HepG2 (cell line): Measurements from ENCODE around the gene TLN1. TPM values are rescaled to one million over a fixed set of nuclear protein-coding genes. Genes with fewer than 3 reads are reported as not detected.

ENCODE experiments used
- ARNTL ChIP-seq: sonication (generic); formaldehyde crosslinking; IDR thresholded peaks from 2 replicates; pipeline ENCODE4 v1.4.0; 2020; ENCODE audit warnings: mild to moderate bottlenecking, missing genetic modification reagents
- BHLHE40 ChIP-seq: IDR thresholded peaks from 2 replicates; pipeline ENCODE4 v1.6.1; 2011; ENCODE audit warnings: low read length, improper control_type of control experiment
- CBX2 ChIP-seq, 2 experiments: fragments of 200-600 bp in 1 of 2; sonication (generic); formaldehyde crosslinking in 1 of 2; IDR thresholded peaks; 2 replicates each; pipeline versions ENCODE4 v1.7.0 to v1.8.1; 2018 to 2022; ENCODE audit warnings: low read depth in 2 of 2, low read length in 1 of 2, mild to moderate bottlenecking in 1 of 2, missing genetic modification reagents in 1 of 2
- DDIT3 ChIP-seq: sonication (generic); formaldehyde crosslinking; IDR thresholded peaks from 2 replicates; pipeline ENCODE4 v1.4.0; 2020; ENCODE audit warnings: mild to moderate bottlenecking, missing genetic modification reagents
- KAT2B ChIP-seq: fragments of 150-350 bp; IDR thresholded peaks from 2 replicates; pipeline ENCODE4 v1.6.1; 2014; ENCODE audit warnings: low read depth, low read length, borderline replicate concordance
- MTA1 ChIP-seq: sonication (generic); formaldehyde crosslinking; IDR thresholded peaks from 2 replicates; pipeline ENCODE4 v1.4.0; 2020; ENCODE audit warnings: missing genetic modification reagents, mild to moderate bottlenecking, borderline replicate concordance
- MTF1 ChIP-seq: sonication (generic); formaldehyde crosslinking; IDR thresholded peaks from 2 replicates; pipeline ENCODE4 v1.5.0; 2020; ENCODE audit warnings: missing genetic modification reagents
- MXD3 ChIP-seq: IDR thresholded peaks from 2 replicates; pipeline ENCODE4 v1.6.1; 2016; ENCODE audit warnings: mild to moderate bottlenecking, missing biosample characterization, missing genetic modification reagents
- PRDM10 ChIP-seq: sonication (generic); formaldehyde crosslinking; IDR thresholded peaks from 2 replicates; pipeline ENCODE4 v1.4.0; 2020; ENCODE audit warnings: low read depth, missing genetic modification reagents
- SNRNP70 ChIP-seq: fragments of 200-400 bp; formaldehyde crosslinking; IDR thresholded peaks from 2 replicates; pipeline ENCODE4 v1.6.1; 2017; ENCODE audit warnings: mild to moderate bottlenecking, low read depth, low read length, moderate library complexity
- TEF ChIP-seq: sonication (generic); formaldehyde crosslinking; IDR thresholded peaks from 2 replicates; pipeline ENCODE4 v1.5.0; 2020; ENCODE audit warnings: missing genetic modification reagents
- TSC22D2 ChIP-seq: sonication (generic); formaldehyde crosslinking; IDR thresholded peaks from 2 replicates; pipeline ENCODE4 v1.5.1; 2020; ENCODE audit warnings: missing genetic modification reagents, mild to moderate bottlenecking, borderline replicate concordance
- U2AF2 ChIP-seq: fragments of 200-400 bp; formaldehyde crosslinking; IDR thresholded peaks from 2 replicates; pipeline ENCODE4 v1.6.1; 2017; ENCODE audit warnings: low read depth, mild to moderate bottlenecking, low read length
- ZBTB3 ChIP-seq: sonication (generic); formaldehyde crosslinking; IDR thresholded peaks from 2 replicates; pipeline ENCODE4 v1.4.0; 2020; ENCODE audit warnings: low read depth, mild to moderate bottlenecking, moderate library complexity, missing genetic modification reagents, borderline replicate concordance
- ZBTB49 ChIP-seq: sonication (generic); formaldehyde crosslinking; IDR thresholded peaks from 2 replicates; pipeline ENCODE4 v1.4.0; 2020; ENCODE audit warnings: missing genetic modification reagents, borderline replicate concordance
- ZNF317 ChIP-seq: sonication (generic); formaldehyde crosslinking; IDR thresholded peaks from 2 replicates; pipeline ENCODE4 v1.5.0; 2020; ENCODE audit warnings: mild to moderate bottlenecking, missing genetic modification reagents
- ZNF441 ChIP-seq: sonication (generic); formaldehyde crosslinking; IDR thresholded peaks from 2 replicates; pipeline ENCODE4 v1.7.0; 2021; ENCODE audit warnings: missing genetic modification reagents, borderline replicate concordance
- ZNF674 ChIP-seq: sonication (generic); formaldehyde crosslinking; IDR thresholded peaks from 2 replicates; pipeline ENCODE4 v1.5.0; 2020; ENCODE audit warnings: low read depth, mild to moderate bottlenecking, missing genetic modification reagents
- ZNF777 ChIP-seq: sonication (generic); formaldehyde crosslinking; IDR thresholded peaks from 2 replicates; pipeline ENCODE4 v1.4.0; 2020; ENCODE audit warnings: missing genetic modification reagents
- ZNF883 ChIP-seq: sonication (generic); formaldehyde crosslinking; IDR thresholded peaks from 2 replicates; pipeline ENCODE4 v1.5.1; 2020; ENCODE audit warnings: mild to moderate bottlenecking, missing genetic modification reagents; ENCODE audit errors: not compliant biosample characterization
- ZSCAN29 ChIP-seq: sonication (generic); formaldehyde crosslinking; conservative IDR thresholded peaks from 2 replicates; pipeline ENCODE4 v1.4.0; 2020; ENCODE audit warnings: mild to moderate bottlenecking, missing genetic modification reagents
- polyA plus RNA-seq, 8 experiments: library from polyadenylated mRNA; depleted of rRNA in 3 of 8; stranded (reverse) in 7 of 8; unstranded in 1 of 8; fragments of >200 nt; fragmentation: Illumina TruSeq in 4 of 8; extraction: Trizol in 4 of 8; gene quantifications; 2 replicates each; pipeline versions ENCODE4 v1.2.1 to v1.2.3, GENCODE V29; 2011 to 2016; ENCODE audit warnings: low read depth in 4 of 8, missing spikeins in 1 of 8, mixed read lengths in 1 of 8; ENCODE audit not compliant: insufficient read depth in 1 of 8
- total RNA-seq, 5 experiments: library from RNA; depleted of rRNA; stranded (reverse); fragments of >200 nt; fragmentation: Illumina TruSeq; extraction: Trizol; gene quantifications; 2 replicates each; pipeline ENCODE4 v1.2.3, GENCODE V29; 2016; ENCODE audit warnings: low read depth in 1 of 5

Gene TLN1
- total and polyA plus RNA-seq, 2 of the 13 experiments (the other 11 are each of a cell fraction or from before 2014, with no cell fraction given): 35.2 to 51.8 TPM

- no peak for TF ChIP-seq SNRNP70
- no peak for TF ChIP-seq U2AF2
- TF ChIP-seq ZNF777 (CRISPR knock-in tag): no peak
- no peak for TF ChIP-seq ZNF883 (CRISPR knock-in tag)
- TF ChIP-seq ZSCAN29 (CRISPR knock-in tag): no peak
- TF ChIP-seq ZNF317: 0 out of 2 replicates have a peak, but pooled peaks have one; percentile 20
- TF ChIP-seq TEF (CRISPR knock-in tag): no peak
- no peak for TF ChIP-seq ZBTB49 (CRISPR knock-in tag)
- no peak for TF ChIP-seq MTA1 (CRISPR knock-in tag)
- TF ChIP-seq ZNF441 (CRISPR knock-in tag): no peak
- TF ChIP-seq KAT2B: no peak
- TF ChIP-seq PRDM10 (CRISPR knock-in tag): peak; percentile 75
- TF ChIP-seq DDIT3 (CRISPR knock-in tag): no peak
- no peak for TF ChIP-seq ARNTL (CRISPR knock-in tag)
- no peak for TF ChIP-seq ZBTB3
- TF ChIP-seq MXD3 (CRISPR knock-in tag): no peak
- no peak for TF ChIP-seq BHLHE40
- no peak for TF ChIP-seq CBX2 (IDR thresholded peaks at IDR 0.05; ENCODE audit: low read depth, low read length)
- no peak for TF ChIP-seq CBX2 (CRISPR knock-in tag; IDR thresholded peaks at IDR 0.05; ENCODE audit: low read depth)
- TF ChIP-seq TSC22D2: no peak
- TF ChIP-seq MTF1 (CRISPR knock-in tag): no peak
- no peak for TF ChIP-seq ZNF674 (CRISPR knock-in tag)
These were observed 62.5 kb downstream of the TLN1 start (continued) for GRCh38 chr9:35669331-35670145.
